SK-N-SH (cell line): ENCODE results near the gene BRMS1.

Experiments used
- CTCF ChIP-seq: fragments of 200-600 bp; sonication (generic); IDR thresholded peaks from 2 replicates; pipeline ENCODE4 v1.6.1; 2017; ENCODE audit warnings: antibody characterized with exemption, mild to moderate bottlenecking, moderate library complexity
- ELF1 ChIP-seq: IDR thresholded peaks from 2 replicates; pipeline ENCODE4 v1.4.0; 2012
- EP300 ChIP-seq, 2 experiments: IDR thresholded peaks; 2 replicates each; pipeline versions ENCODE4 v1.4.0 to v1.6.1; 2012; ENCODE audit warnings: borderline replicate concordance in 1 of 2, low read depth in 1 of 2, low read length in 1 of 2
- EZH2phosphoT487 ChIP-seq: fragments of 200-600 bp; sonication (generic); IDR thresholded peaks from 2 replicates; pipeline ENCODE4 v1.6.1; 2017; ENCODE audit warnings: low read depth, mixed run types, mild to moderate bottlenecking, antibody characterized with exemption, moderate library complexity, borderline replicate concordance
- GABPA ChIP-seq: IDR thresholded peaks from 2 replicates; pipeline ENCODE4 v1.4.0; 2012; ENCODE audit warnings: low read depth, mild to moderate bottlenecking
- JUND ChIP-seq: IDR thresholded peaks from 2 replicates; pipeline ENCODE4 v1.4.0; 2012
- MAX ChIP-seq: IDR thresholded peaks from 2 replicates; pipeline ENCODE4 v1.4.0; 2012; ENCODE audit warnings: low read depth
- MXI1 ChIP-seq: IDR thresholded peaks from 2 replicates; pipeline ENCODE4 v1.6.1; 2012; ENCODE audit warnings: mild to moderate bottlenecking, low read depth, low read length, improper control_type of control experiment
- RAD21 ChIP-seq: IDR thresholded peaks from 2 replicates; pipeline ENCODE4 v1.6.1; 2012; ENCODE audit warnings: mild to moderate bottlenecking, low read length
- REST ChIP-seq: IDR thresholded peaks from 2 replicates; pipeline ENCODE4 v1.6.1; 2012; ENCODE audit warnings: mild to moderate bottlenecking, low read depth, low read length, moderate library complexity
- SMC3 ChIP-seq: IDR thresholded peaks from 2 replicates; pipeline ENCODE4 v1.6.1; 2012; ENCODE audit warnings: low read depth, low read length, improper control_type of control experiment
- TAF1 ChIP-seq: IDR thresholded peaks from 2 replicates; pipeline ENCODE4 v1.6.1; 2012; ENCODE audit warnings: low read depth, mild to moderate bottlenecking, low read length, moderate library complexity, borderline replicate concordance
- TCF12 ChIP-seq: IDR thresholded peaks from 2 replicates; pipeline ENCODE4 v1.4.0; 2012
- USF2 ChIP-seq: fragments of 150-350 bp; IDR thresholded peaks from 2 replicates; pipeline ENCODE4 v1.6.1; 2017; ENCODE audit warnings: antibody characterized with exemption, low read length, low read depth, borderline replicate concordance

GRCh38 chr11:66386171-66387069, 41.5 kb upstream of the BRMS1 start:
- TF ChIP-seq EP300 (IDR thresholded peaks at IDR 0.05; ENCODE audit: borderline replicate concordance in 1 of 2, low read depth in 1 of 2, low read length in 1 of 2) (no peak), CTCF (peak; percentile 96), EZH2phosphoT487 (no peak), REST (no peak), SMC3 (peak; percentile 36; the same call in 1 of the 2 replicates), JUND (no peak), MAX (no peak), MXI1 (no peak), RAD21 (peak; percentile 70), TAF1 (no peak), USF2 (no peak), ELF1 (no peak), TCF12 (no peak), GABPA (no peak)
